Stimulated activated CD4-positive, alpha-beta T cell treated with anti-CD3 and anti-CD28 coated beads, Interleukin-12 subunit alpha, Interleukin-12 subunit beta, amount 100 ng/mL, for 48 hours (primary cell): ENCODE results near the gene RNF175.

Source experiments
- DNase-seq, 3 donors: peaks; one replicate each; pipeline ENCODE4 v3.0.0-alpha.2; 2020; ENCODE audit warnings: low read depth in 2 of 3, low spot score in 1 of 3

Gene RNF175

DNA sequence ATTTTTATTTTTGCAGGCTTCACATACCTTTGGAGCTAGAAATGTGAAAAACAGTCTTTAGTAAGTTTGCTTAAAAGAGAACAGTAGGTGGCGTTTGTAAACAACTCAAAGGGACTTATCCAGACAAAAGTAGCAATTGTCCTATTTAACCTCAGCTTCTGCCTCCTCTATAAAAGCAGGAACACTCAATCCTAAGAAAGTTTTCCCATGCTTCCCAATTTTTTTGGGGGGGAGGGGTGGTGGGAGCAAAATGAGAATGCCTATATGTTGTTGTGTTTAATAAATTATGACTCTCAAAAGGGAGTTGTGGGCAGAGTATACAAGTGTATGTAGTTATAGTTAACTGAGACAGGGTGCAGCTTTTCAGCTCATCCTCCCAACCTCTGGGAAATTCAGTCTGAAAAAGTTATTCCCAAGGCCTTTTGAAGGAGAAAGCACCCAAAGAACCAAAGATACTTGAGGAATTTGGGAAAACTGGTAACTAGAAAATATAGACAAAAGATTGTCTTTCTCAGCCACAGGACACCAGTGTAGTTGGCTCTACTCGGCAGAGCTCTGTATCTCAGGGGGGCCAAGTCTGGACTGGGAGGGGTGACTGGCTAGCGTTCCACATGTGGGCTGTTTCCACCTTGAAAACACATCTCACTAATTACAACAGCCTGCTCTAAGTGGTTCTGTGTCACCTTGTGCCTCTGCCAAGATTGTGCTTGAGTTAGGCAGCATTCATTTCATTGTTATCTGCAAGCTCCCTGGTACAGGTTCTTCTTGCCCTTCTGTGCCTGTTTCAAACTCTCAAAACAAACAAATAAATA lies 26.3 kb upstream of the RNF175 start:
- DNase-seq: no peak

GRCh38 chr4:153784166-153784699 lies 24.4 kb upstream of the RNF175 start:
- DNase-seq: no peak

DNA sequence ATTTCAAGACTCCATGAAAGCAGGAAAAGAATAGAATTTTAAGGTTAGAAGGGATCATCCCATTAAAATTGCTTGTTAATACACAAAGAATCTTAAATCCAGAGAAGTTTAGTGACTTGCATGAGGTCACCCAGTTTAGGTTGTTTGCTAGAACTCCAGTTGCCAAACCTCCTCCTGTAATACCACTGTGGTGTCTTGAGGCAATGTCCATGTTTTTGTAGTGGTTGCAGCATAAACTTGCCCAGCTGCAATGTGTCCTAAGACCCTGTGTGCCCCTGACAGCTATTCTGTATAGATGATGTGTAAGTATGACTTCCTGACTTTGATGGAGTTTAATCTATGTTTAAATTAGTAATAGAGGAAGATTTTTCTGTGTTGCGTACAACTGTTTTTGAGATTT lies 22.8 kb upstream of the RNF175 start:
- no peak for DNase-seq

DNA sequence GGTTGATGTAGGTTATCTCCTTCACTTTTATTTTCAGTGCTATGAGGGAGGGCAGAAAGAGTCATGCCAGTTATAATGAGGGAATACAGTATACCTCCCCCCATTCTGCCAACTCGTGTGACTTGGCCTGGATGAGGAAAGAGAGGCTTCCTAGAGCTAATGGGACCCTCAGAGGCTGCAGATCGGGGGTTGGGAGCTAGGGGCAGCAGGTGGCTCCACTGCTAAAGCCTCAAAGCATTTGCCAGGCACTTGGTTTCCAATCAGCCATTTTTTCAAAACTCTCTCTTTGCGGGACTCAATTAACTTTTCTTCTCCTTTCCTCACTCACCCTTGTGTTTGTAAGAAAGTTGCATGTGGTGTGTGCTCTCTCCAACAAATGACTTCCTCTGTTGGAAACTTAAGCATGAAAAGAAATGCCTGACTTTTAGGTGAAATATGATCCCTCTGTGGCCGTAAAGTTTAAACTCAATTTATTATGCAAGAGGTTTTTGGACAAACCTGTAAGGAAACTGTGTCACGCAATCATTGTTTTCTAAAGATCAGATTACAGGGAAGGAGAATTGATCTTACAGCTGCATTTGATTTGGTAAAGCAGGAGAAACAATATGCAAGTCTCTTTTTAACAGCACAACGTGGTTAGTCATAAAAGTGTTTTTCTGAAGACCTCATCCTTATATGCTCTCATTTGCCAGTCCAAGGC lies 22.0 kb upstream of the RNF175 start:
- no peak for DNase-seq

- no peak for DNase-seq
Measured at GRCh38 chr4:153781280-153781679, 21.5 kb upstream of the RNF175 start.

- DNase-seq: no peak
Measured at GRCh38 chr4:153780876-153781275, 21.1 kb upstream of the RNF175 start.

DNA sequence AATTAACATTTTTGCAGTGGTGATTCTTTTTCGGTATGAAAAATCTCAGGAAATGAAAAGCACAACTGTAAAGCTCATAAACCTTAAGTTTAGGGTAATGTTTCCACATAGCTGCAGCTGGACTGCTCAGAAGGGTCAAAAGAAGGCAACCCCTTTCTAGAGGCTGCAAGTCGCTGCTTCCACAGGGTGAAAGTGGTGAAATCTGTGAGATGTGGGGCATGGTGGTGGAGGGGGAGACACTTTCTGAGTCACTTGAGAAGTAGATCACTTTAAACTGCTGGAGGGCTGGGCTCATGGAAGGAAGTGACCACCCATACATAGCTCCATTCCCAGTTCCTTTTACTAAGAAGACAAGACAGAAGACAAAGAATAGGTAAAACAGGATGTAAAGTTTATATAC lies 20.4 kb upstream of the RNF175 start:
- DNase-seq: no peak

- no peak for DNase-seq
Measured at GRCh38 chr4:153778383-153778782, 18.6 kb upstream of the RNF175 start.

DNA sequence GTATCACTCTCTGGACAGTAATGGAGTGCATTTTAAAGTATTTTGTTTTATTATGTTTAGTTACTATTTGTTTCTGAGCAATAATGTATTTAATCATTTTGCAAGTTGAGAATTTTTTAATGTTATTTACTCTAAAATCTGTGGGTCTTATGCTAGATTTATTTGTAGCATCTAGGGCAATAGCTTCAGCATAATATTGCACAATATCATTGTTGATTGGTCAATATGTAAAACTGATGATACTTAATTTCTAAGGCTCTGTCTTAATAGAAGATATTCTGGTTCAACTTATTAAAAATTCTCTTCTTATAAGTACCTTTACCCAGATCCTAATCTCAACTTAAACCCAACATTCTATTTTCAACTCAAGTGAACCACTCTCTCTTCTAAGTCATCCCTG lies 17.6 kb upstream of the RNF175 start:
- no peak for DNase-seq

DNA sequence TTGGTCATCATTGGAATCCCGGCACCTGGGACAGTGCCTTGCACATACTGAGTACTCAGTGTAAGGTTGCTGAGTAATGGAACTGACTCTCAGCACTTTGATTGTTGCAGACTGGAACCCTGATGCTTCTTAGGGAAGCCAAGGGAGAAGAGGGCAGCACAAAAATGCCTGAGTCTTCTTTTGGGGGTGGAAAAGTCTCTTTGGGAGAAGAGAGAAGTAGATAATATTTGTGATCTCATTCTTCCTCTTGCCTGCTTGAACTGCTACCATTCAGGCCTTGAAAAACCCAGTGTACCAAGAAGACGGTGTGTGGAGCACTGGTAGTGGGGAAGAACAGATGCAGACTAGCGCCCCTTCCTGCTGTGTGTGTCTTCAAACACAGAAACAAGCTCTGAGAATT lies 16.8 kb upstream of the RNF175 start:
- no peak for DNase-seq

- no peak for DNase-seq
Measured at GRCh38 chr4:153773236-153773690, 13.4 kb upstream of the RNF175 start.

GRCh38 chr4:153771046-153771445 lies 11.2 kb upstream of the RNF175 start:
- DNase-seq: no peak

GRCh38 chr4:153766758-153767157 lies 6.9 kb upstream of the RNF175 start:
- DNase-seq: no peak

DNA sequence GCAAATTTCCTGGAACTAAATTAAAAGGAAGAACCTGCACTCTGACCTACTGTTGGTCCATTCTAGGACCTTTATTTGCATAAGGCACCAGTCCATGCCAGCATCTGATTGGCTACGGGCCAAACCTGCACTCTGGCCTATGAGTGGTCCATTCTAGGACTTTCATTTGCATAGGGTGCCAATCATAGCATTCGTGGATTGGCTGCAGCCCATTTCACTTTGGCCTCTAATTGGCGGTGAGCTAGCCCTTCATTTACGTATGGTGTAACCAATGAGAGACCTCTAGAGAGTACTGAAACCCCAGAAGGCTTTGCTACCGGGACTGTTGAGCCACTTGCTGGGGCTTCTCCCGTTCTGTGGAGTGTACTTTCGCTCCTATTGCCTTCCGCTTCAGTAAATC lies 6.1 kb upstream of the RNF175 start:
- no peak for DNase-seq

GRCh38 chr4:153764601-153765368 lies 5.0 kb upstream of the RNF175 start:
- DNase-seq: no peak

DNA sequence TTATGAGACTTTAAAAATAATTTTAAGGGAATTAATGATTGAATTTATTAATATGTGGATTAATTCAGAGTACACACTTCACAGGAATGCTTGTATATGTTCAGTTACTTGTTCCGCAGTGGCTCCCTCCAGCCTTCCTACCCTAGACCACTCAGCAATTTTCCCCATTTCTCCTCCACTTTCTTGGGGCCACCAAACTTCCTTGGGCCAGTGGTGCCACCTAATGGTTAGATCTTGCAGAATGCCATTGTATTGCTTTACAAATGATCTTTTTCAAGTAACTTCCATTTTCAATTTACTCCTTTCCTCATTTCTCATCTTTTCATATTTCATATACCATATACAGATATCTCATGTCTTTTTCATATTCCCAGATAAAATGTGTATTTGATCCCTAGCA lies 3.6 kb upstream of the RNF175 start:
- DNase-seq: no peak

DNA sequence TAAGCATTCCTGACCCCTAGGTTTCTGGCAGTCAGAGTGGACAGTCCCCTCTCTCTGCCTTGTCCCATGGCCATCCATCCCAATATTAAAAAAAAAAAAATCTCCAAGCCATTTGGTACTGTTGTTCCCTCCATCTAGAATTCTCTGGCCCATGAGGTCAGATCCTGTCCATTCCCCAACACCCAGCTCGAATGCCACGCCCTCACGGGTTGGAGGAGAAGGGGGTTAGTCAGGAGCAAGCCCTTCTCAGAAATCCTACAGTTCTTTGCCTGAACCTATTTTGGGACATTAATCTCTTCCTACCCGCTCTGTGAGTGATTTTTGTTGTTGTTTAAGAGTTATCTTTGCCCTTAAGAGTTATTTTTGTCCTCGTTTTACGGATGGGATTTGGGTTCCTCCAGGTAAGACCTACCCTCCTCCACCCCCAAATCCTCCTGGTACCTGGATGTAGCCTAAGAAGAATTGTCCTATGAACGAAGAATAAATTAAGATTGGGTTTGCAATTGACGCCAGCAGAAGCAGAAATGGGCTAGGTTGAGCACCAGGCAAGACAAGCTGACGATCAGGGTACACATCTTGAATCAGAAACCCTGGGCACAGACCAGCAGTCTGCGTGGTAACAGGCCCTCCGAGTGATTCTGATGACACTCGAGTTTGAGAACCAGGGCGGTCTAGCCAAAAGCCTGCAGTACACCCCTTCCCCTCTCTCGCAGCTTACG lies 977 bp downstream of the RNF175 start:
- DNase-seq: no peak

DNA sequence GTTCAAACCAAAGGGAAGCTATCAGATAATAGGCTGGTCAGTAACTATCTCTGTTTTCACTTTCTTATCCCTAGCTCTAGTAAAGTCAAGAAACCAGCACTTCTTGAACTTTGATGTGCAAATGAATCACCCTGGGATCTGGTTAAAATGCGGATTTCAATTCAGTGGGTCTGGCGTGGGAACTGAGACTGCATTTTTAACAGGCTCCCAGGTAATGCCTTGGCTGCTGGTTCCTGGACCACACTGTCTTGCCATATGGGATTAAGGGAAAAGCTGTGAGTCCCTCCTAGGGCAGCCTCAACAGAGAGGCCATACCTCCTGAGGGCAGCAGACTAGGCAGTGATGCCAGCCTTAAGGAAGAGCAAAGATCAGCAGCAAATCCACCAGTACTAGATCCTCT lies 1.7 kb downstream of the RNF175 start:
- no peak for DNase-seq

DNA sequence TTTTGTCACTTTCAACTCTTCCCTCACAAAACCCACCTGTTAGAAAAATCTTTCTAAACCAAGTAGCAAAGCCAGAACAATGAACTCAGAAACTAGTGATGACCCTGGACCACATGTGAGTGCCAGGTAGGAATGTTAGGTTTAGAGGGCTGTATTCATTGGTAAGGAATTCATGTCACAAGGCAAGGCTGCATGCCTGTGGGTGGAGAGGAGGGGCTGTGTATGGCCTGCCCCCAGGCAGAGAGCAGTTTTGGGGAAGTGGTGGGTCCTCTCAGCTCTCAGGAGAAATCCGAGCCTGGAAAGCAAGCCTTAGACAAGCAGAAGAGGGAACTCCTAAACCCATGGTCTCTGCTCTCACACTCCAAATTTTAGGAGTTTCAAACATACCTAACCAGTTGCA lies 2.4 kb downstream of the RNF175 start:
- DNase-seq: no peak

DNA sequence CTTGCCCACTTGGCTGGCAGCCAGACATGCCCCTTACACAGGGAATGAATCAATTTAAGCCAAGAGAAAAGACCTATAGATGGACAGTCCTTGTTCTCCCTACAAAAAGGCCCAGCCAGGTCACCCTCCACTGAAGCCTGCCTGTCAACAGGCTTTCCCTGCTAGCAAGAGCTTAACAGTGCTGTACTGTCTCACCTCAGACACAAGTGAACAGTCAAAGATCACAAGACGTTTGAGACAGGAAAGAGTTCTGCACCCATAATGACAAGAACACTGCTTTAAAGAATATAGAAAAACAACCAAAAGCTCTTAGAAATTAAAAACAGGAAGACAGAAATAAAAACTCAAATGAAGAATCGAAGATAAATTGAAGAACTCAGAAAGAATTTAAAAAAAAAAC lies 4.6 kb downstream of the RNF175 start:
- DNase-seq: no peak

- peak; percentile 43 to 78 (median 54) for DNase-seq
Measured at GRCh38 chr4:153750197-153750817, 9.5 kb downstream of the RNF175 start.
